Activated CD4-positive, CD25-positive, alpha-beta regulatory T cell treated with anti-CD3 and anti-CD28 coated beads, Interleukin-2, amount 50 U/mL, for 16 hours (primary cell): ENCODE measurements around the gene ASIP.
"Not testable (repeated sequence)": the region's sequence is repeated elsewhere in the genome, so short reads cannot be mapped to it uniquely, and the experiment has no call there.

ENCODE experiments used
- DNase-seq: peaks from one replicate; pipeline ENCODE4 v3.0.0-alpha.2; 2020; ENCODE audit warnings: low read depth, low spot score

The ASIP gene, protein sequence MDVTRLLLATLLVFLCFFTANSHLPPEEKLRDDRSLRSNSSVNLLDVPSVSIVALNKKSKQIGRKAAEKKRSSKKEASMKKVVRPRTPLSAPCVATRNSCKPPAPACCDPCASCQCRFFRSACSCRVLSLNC

DNA sequence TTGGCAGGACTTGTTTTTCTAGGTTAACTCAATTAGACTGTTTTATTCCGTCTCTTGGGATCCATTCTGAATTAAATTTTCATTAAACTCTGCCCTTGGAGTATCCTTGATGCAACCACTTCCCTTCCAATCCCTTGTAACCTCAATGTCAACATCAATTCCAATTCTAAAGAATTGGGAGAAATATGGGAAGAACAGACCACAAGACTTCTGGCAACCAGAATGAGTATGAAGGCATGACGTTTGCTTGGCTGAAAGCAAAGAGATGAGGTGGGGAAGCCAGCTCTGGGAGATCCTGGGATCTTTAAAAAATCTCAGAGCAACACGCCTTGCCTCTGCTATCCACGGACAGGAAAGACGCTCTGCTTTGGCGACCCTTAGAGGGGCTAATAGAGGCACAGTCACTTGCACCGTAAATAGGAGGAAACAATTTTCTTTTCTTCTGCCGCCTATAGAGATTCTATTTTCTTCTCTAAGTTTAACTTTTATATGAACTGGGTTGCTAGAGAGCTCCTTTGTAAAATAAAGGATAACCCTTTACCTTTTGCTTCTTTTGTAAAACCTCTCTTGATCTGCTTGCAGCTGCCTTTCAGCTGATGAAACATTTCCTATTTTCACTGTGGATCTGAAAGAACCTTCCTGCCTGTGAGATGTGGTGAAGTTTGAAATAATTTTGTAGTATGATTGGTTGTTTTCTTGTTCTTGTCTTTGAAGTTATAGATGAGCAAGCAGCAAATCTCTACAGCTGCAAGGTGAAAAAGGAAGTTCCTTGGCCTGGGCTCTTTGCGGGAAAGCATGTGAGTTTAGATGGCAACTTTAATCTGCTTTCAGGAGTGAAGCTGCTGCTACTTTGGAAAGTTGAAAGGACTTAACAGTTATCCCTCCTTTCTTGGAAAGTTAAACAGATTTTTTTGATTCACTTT lies at the start of gene ASIP:
TSS of gene ASIP (plus strand) at position 731 of the 923 bp plus-strand sequence. CDS start 18,952 bp downstream, outside the sequence.
- no peak for DNase-seq

DNA sequence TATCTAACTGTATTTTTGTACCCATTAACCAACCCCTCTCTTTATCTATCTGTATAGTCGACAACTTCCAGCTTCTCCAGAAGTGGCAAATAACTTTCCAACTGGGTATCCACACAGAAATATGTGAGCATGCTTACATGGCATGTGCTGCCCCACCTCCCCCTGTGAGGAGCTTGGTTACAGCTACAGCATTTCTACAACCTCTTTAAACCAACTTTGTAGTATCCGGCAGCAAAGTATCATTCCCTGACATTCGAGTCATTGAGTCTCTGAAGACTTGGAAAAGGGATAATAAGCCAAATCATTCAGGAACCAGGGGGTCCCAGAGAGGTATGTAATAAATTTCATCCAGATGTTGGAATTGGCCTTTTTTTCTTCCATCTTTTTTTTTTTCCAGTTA lies 48.2 kb upstream of the ASIP start:
- DNase-seq, result no peak

DNA sequence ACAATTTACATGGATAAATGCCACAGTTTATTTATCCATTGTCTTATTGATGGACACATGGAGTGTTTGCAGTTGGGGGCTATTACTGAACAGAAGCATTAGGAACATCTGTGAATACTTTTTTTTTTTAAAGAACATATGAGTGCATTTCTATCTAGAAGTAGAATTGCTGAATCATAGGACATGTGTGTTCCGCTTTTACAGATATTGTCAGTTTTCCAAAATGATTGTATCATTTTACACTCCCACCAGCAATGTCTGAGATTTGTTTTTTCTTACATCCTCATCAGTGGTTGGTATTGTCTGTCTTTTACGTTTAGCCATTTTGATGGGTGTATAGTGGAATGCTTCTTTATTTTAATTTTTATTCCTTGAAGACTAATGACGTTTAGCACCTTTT lies 42.0 kb upstream of the ASIP start:
- no peak for DNase-seq

DNA sequence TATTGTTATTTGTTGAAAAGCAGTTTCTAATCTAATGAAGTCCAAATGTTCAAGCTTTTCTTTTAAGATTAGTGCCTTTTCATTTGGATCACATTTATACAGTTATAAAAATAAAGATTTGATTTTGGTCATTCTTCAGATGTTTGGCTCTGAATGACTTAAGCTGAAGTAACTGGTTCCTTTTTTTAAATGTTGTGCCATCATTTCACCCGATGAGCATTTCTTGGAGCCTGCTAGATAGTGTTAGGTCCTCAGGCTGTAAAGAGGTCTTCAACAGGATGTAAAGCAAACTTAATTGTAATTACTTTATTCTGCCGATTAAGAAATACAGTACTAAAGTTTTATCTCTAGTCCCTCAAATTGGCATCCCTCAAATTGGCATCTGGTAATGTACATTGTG lies 41.2 kb upstream of the ASIP start:
- no peak for DNase-seq

DNA sequence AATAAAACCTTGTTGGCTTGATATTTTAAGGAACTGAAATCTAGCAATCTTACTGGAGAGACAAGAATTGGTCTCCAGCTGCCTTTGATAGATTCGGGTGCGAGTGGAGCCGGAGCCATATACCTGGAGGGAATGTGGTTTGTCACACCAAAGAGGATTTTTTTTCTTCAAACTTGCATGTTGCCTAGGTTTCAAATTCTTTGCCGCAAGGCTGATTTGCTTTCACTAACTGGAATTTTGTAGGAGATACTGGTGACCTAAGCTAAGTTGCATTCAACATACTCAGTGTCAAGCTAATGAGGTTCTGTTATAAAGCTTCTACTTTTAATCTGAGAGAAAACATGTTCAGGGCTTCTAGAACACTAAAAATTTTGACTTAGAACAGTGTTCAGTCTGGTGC lies 39.7 kb upstream of the ASIP start:
- no peak for DNase-seq

DNA sequence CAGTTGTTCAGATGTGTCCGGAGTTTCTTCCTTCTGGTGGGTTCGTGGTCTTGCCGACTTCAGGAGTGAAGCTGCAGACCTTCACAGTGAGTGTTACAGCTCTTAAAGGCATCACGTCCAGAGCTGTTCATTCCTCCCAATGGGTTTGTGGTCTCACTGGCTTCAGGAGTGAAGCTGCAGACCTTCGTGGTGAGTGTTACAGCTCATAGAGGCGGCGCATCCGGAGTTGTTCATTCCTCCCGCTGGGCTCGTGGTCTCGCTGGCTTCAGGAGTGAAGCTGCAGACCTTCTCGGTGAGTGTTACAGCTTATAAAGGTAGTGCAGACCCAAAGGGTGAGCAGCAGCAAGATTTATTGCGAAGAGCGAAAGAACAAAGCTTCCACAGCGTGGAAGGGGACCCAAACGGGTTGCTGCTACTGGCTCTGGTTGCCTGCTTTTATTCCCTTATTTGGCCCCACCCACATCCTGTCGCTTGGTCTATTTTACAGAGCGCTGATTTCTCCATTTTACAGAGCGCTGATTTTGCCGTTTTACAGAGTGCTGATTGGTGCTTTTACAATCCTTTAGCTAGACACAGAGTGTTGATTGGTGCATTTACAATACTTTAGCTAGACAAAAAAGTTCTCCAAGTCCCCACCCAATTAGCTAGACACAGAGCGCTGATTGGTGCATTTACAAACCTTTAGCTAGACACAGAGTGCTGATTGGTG lies 35.9 kb upstream of the ASIP start:
- not testable (repeated sequence) for DNase-seq

DNA sequence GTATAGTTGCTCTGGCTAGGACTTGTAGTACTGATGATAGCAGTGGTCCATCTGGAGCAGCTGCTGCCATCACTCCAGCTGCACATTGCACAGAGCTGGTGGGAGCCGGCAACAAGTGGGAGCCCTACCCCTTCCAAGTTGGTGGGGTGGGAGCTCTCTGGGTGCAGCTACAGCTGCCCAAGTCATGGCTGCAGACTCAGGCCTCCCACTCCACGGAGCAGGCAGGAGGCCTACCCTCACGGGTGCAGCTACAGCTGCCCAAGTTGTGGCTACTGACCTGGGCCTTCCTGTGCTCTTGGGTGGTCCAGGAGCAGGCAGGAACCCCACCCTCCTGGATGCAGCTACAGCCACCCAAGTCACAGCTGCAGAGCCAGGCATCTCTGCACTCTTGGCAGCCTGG lies 32.1 kb upstream of the ASIP start:
- no peak for DNase-seq

DNA sequence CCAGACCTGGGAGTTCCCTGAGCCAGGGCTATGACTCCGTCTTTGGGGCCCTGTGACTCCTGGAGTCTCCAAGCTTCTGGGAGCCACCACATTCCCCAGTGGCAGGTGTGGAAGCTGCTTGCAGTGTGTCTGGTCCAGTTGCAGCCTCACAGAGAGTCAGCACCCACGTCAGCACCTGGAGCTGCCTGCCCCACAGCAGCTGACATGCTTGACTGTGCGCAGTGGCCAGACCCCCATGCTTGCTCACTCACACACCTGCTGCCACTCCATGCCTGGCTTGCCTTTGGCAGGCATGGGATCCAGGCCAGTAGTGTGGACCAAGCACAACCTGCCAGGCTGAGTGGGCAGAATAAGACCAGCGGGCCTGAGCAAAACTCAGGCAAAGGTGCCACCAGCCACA lies 31.0 kb upstream of the ASIP start:
- no peak for DNase-seq

DNA sequence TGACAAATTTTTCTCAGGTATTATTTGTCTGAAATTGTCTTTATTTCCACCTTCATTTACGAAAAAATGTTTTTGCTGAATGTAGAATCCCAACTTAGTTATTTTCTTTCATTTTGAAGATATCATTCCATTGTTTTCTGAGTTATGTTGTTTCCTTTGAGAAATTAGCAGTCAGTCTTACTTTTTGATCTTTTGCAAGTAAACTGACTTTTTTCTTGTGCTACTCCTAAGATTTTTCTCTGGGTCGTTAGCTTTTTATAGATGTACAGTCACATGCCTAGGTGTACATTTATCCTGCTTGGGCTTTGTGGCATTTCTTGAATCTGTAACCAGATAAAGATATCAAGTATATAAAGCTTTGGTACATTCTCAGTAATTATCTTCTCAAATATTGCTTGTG lies 29.6 kb upstream of the ASIP start:
- no peak for DNase-seq

DNA sequence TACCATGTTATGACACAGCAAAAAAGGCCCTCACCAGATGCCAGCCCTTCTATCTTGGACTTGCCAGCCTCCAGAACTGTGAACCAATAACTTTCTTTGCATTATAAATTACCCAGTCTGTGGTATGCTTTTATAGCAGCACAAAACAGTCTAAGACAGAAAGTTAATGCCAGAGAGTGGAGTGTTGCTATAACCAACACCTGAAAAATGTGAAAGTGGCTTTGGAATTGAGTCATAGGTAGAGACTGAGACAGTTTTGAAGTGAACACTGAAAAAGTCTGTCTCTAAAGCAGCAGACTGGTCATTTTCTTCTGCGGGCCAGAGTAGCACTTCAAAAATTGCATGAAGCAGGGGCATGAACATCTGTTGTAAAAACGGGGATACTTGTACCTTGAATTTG lies 28.0 kb upstream of the ASIP start:
- DNase-seq, result no peak

DNA sequence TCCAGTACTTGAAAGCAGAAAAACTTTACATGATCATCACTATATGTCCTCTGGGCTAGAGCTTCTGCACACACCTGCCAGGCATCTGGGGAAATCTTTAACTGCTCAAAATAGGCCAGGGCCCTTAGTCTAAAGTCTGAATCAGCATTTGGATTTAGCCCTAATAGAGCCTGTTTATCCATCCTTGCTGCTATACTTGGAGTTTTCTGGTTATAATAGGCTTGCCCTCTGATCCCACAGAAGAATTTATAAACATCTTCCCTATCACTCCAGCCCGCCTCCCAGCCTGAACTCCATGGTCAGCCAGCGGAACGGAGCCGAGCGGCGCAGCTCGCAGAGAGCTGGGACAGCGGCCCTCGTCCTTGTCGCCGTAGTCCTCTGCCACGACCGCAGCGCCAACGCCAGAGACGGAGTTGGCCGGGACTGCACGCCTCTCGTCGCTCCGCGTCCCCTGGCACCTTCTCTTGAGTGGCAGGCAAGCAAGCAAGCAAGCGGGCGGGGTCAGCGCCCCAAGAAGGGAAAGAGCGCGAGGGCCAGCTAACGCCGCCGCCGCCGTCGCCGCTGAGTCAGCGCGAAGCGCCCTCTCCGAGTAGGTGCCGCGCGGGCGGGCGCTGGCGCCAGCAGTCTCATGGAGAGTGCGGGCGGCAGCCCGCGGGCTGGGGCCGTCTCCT lies 25.4 kb upstream of the ASIP start:
- no peak for DNase-seq

DNA sequence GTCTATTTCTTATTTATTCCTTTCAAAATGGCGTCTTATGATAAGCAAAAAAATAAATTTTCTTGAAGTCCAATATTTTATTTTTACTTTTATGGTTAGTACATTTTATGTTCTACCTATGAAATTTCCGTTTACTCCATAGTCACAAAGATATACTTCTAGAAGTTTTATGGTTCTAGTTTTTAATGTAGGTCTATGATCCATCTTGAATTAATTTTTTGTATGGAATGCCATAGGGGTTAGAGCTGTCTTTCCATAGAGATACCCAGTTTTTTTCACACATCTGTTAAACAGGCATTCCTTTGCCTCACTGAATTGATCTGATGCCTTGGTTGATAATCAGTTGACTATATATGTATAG lies 24.9 kb upstream of the ASIP start:
- no peak for DNase-seq

DNA sequence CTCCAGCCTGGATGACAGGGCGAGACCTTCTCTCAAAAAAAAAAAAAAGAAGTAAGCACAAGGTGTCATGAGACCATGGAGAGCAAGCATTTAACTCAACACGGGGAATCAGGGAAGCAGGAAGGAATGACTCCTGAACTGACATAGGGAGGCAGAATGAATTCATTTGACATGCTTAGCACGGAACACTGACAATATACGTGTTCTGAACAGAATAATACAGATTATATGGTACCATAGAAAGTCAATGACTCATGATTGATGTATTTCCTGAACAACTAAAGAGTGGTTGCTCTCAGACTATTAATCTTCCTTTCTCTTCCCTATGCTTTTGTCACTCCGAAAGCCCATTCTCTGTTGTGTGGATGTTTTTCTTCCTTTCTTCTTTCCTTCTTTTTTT lies 20.7 kb upstream of the ASIP start:
- no peak for DNase-seq

DNA sequence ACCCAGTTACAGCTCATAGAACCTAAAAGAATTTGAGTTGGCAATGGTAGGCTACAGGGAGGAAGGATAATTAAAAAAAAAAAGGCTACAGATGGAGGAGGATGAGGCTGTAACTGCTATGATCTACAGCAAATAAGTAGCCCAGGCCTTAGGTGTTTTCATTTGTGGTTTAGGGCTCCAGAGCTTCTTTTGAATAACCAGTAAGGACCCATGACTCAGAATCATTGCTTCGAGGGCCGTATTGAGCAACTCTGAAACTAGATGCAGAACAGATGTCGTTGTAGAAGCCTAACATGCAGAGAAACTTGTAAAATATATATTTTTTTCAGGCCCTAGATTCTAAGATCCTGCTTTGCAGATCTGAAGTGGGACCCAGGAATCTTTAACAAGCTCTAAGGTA lies 19.0 kb upstream of the ASIP start:
- DNase-seq, result no peak

DNA sequence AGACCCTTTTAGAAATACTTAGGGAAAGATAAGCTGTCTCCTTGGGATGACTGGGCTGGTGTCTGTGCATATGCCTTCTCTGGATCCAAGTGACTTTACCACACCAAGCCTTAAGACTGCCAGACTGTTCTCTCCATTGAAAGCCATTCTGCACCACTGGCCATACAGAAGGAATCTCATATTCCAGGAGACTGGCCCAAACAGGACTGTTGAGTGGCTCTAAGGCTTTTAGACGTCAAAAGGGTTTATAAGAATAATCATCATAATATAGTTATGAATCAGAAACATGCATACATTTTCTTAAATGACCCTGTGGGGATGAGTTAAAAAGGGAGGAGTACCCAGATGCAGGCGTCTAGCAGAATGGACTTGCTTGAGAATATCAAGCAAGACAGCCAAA lies 17.0 kb upstream of the ASIP start:
- DNase-seq, result not testable (repeated sequence)

DNA sequence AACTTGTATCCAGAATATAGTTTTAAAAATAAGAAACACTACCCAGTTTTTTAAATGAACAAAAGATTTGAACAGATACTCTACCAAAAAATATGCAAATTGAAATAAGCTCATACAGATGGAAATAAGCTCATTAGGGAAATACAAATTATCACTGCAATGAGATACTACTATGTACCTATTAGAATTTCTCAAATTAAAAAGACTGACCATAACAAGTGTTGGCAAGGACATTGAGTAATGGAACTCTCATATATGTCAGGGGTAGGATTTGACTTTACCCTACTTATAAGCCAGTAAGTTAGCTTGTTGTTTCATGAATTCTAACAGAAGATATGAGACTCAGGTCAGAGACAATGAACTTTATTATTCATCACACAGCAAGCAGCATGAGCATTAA lies 9.6 kb upstream of the ASIP start:
- DNase-seq, result no peak

DNA sequence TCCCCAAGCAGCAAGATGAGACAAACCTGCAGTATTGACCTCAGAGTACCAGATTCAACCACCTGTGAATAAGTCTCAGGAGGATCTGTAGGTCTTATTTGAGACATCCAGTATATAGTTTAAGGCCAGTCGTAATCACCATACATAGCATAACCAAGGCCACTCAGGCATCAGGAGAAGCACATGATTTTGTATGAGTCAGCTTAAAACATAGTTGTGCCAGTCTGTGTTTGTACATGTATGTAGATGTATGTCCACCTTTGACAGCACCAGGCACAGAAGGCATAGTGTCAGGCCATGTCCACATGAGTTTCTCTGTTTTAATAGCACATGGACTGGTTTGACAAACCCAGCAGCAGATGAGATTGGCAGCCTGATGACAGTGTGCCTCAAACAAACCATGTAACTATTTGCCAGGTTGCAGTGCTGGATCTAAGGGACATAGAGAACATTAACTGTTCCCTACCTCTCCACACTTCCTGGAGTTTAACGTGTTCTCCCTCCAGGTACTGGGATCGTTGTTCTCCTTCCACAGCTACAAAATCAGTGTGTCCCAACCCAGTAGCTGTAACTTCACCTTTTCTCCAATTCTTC lies 8.6 kb upstream of the ASIP start:
- DNase-seq, result no peak

DNA sequence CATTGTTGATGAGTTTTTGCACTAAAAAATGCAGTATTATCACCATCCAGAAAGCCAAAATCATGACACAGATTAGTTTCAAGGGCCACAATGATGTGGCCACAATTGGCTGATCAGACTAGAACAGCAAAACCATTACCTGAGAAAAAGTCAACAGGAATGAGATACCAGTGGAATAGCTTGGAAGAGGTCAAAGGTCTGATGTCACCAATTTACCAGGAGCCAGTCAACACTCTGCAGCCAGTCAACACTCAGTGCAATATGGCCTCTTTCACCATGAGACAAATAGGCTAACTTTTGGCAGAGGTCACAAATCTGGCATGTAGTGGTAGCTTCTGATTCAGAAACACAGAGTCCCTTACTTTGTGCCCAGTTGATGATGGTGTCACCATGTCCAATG lies 7.5 kb upstream of the ASIP start:
- DNase-seq, result no peak

DNA sequence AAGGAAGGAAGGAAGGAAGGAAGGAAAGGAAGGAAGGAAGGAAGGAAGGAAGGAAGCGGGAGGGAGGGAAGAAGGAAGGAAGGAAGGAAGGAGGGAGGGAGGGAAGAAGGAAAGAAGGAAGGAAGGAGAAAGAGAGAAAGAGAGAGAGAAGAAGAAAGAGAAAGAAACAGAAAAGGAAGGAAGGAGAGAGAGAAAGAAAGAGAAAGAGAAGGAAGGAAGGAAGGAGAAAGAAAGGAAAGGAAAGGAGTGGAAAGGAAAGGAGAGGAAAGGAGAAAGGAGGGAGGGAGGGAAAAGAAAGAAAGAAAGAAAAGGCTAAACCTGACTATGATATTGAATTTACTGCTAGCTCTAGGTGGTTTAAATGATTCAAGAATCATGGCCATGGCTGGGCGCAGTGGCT lies 5.3 kb upstream of the ASIP start:
- no peak for DNase-seq

DNA sequence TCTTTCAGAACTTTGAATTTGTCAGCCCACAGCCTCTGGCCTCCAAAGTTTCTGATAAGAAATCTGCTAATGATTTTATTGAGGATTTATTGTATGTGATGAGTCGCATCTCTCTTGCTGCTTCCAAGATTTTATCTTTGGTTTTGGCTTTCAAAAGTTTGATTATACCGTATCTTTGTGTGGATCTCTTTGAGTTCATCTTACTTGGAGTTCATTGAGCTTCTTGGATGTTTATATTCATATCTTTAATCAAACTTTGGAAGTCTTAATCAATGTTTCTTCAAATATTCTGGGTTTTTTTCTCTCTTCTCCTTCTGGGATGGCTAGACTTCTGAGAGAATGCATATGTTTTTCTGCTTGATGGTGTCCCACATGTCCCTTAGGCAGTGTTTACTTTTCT lies 3.3 kb upstream of the ASIP start:
- DNase-seq, result no peak

DNA sequence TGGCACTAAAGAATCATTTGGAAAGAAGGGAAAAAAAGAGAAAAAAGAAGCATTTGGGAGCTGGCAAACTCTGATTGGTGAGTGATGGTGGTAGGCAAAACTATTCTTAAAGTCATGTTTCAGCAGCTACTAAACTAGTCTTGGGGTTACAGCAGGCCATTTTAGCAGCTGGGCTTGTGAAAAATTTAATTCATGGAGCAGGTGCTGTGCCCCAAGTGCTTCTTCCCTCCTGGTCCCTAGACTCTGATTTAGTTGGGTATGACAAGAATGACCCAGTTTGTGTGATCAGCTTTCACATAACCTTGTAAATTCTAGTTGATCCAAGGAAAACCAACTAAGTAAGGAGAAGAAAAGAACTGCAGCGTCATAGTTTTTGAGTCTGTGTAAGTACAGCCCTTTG lies 1.1 kb upstream of the ASIP start:
- no peak for DNase-seq

DNA sequence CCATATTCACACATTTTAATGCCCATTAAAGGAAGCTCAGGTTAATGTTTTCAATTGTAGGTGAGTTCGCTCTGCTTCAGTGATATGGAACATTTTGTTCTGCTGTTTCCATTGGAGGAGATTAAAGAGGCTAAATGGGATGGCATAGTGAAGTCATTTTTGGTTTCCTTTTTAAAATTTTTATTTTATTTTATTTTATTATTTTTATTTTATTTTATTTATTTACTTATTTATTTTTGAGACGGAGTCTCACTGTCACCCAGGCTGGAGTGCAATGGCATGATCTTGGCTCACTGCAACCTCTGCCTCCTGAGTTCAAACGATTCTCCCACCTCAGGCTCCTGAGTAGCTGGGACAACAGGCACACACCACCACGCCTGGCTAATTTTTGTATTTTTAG lies 792 bp downstream of the ASIP start:
- DNase-seq, result not testable (repeated sequence)
